Ovary (tissue), 9 donors: ENCODE results near the gene TOPBP1. TPM values are rescaled to one million over a fixed set of nuclear protein-coding genes. Genes with fewer than 3 reads are reported as not detected.

ENCODE experiments used
- DNase-seq, 5 donors: peaks; one replicate each; pipeline ENCODE4 v3.0.0-alpha.2; 2019 to 2020
- H3K27ac ChIP-seq, 2 donors: fragments of 200-600 bp; one replicate each; pipeline versions ENCODE4 v1.5.1 to v1.8.0; 2019 to 2022
- H3K27me3 ChIP-seq: fragments of 200-600 bp; one replicate; pipeline ENCODE4 v1.8.0; 2022
- H3K36me3 ChIP-seq: fragments of 200-600 bp; sonication (generic); one replicate; pipeline ENCODE4 v1.5.1; 2019
- H3K4me1 ChIP-seq: one replicate; pipeline ENCODE4 v1.8.1; 2013; ENCODE audit warnings: mild to moderate bottlenecking, moderate library complexity; ENCODE audit not compliant: insufficient read depth
- H3K4me3 ChIP-seq: fragments of 200-600 bp; sonication (generic); one replicate; pipeline ENCODE4 v1.5.1; 2017
- H3K9me3 ChIP-seq, 2 donors: fragments of 200-600 bp in 1 of 2; sonication (generic) in 1 of 2; one replicate each; pipeline versions ENCODE4 v1.5.1 to v1.8.1; 2013 to 2019; ENCODE audit warnings: mild to moderate bottlenecking in 1 of 2, moderate library complexity in 1 of 2
- EP300 ChIP-seq: sonication (generic); formaldehyde crosslinking; IDR thresholded peaks from one replicate; pipeline ENCODE4 v1.6.1; 2017; ENCODE audit warnings: antibody characterized with exemption
- POLR2A ChIP-seq: fragments of 450-650 bp; IDR thresholded peaks from one replicate; pipeline ENCODE4 v1.6.1; 2017; ENCODE audit warnings: antibody characterized with exemption, mild to moderate bottlenecking, moderate library complexity
- WGBS, 3 donors: extraction: QIAGEN DNeasy Blood & Tissue Kit in 1 of 3; methylation state at CpG; one replicate each; pipeline versions ENCODE4 v1.1.5 to v1.1.7; 2013 to 2017; 5-methylcytosine and 5-hydroxymethylcytosine counted together
- intact Hi-C, 4 donors: fragments of 100-400 bp; cut with DNase I; formaldehyde crosslinking; loops; one replicate each; pipeline versions ENCODE4 v1.11.0 to v1.15.1; 2022 to 2023
- polyA plus RNA-seq, 2 donors: library from polyadenylated mRNA; stranded (reverse); fragments of 200-250 nt in 1 of 2; fragments of 350-450 nt in 1 of 2; fragmentation: Illumina TruSeq in 1 of 2; extraction: RNeasy Lipid Tissue Mini Kit (QIAGEN cat#74804) in 1 of 2; gene quantifications; one replicate each; pipeline ENCODE4 v1.2.3, GENCODE V29; 2013 to 2014
- total RNA-seq, 7 donors: library from RNA; depleted of rRNA in 2 of 7; stranded (reverse); fragments of >200 nt in 2 of 7; fragmentation: NEBNext Ultra II Directional in 3 of 7; extraction: Animal tissue kit (Norgen Biotek cat#: 25700) in 3 of 7; gene quantifications; one replicate each; pipeline versions ENCODE4 v1.1.0 to v1.2.4, GENCODE V29; 2016 to 2023
- TF ChIP-seq, protein P1 (sequence below), 3 donors: fragments of 450-650 bp in 2 of 3; fragments of 200-600 bp in 1 of 3; IDR thresholded peaks; one replicate each; pipeline versions ENCODE4 v1.5.1 to v1.8.0; 2016 to 2022; ENCODE audit warnings: antibody characterized with exemption in 3 of 3, mild to moderate bottlenecking in 1 of 3
- donor health status: DM: no; HTN: no; CAD: no; lungs with moderate emphysema.
- donor health status: DM: no; HTN: no; CAD: no.
- donor health status: Bipolar disorder and iron deficiency.
- donor health status: DM: yes; HTN: yes; CAD: no.
- donor health status: DM: no; HTN: no; CAD: no.
- donor health status: DM: yes; HTN: yes; CAD: no.

Gene TOPBP1
- total and polyA plus RNA-seq, 9 donors, result 9.1 to 21.0 (median 13.4) TPM

- Histone ChIP-seq H3K4me1 (no peaks in the 10 kb centered on the region), H3K27me3 (no peaks in the 10 kb centered on the region), H3K36me3 (no peaks in the 10 kb centered on the region), H3K27ac (no peak overlapping the region), H3K4me3 (no peak overlapping the region), H3K9me3 (no peaks in the 10 kb centered on the region)
- TF ChIP-seq, protein P1, sequence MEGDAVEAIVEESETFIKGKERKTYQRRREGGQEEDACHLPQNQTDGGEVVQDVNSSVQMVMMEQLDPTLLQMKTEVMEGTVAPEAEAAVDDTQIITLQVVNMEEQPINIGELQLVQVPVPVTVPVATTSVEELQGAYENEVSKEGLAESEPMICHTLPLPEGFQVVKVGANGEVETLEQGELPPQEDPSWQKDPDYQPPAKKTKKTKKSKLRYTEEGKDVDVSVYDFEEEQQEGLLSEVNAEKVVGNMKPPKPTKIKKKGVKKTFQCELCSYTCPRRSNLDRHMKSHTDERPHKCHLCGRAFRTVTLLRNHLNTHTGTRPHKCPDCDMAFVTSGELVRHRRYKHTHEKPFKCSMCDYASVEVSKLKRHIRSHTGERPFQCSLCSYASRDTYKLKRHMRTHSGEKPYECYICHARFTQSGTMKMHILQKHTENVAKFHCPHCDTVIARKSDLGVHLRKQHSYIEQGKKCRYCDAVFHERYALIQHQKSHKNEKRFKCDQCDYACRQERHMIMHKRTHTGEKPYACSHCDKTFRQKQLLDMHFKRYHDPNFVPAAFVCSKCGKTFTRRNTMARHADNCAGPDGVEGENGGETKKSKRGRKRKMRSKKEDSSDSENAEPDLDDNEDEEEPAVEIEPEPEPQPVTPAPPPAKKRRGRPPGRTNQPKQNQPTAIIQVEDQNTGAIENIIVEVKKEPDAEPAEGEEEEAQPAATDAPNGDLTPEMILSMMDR (IDR thresholded peaks at IDR 0.05), result no peak
- TF ChIP-seq EP300, result no peak
- TF ChIP-seq POLR2A, result no peak
- WGBS, 3 donors, result 90 to 95% (median 94%) methylated on average over 3 of the region's 3 CpGs
- intact Hi-C loops, result no loop called here
- no peak for DNase-seq
Observed at GRCh38 chr3:133598405-133598804, 63.3 kb downstream of the TOPBP1 start.

DNA sequence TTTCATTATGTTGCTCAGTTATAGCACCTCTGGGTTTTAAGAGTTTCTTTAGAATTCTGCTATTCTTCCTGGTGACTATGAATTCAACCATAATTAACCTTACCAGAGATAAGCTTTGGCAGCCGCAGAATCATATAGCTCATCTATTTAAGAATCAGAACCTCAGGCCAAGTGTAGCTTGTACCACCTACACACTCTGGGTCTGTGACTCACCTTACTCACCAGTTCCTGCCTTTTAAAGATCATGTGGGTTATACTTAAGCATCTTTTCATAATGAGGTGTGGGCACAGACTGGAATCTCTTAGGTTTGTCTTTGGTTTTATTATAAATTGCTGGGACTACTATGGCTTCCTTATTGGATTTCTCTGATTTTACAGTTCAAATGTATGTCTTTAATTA, 66.4 kb downstream of the TOPBP1 start:
- no peaks in the 10 kb centered on the region for H3K36me3 ChIP-seq
- H3K4me1 ChIP-seq, result no peaks in the 10 kb centered on the region
- TF ChIP-seq EP300 (no peak), POLR2A (no peak)
- TF ChIP-seq, protein P1 (IDR thresholded peaks at IDR 0.05), result no peak
- H3K4me3 ChIP-seq, result no peak overlapping the region
- no peaks in the 10 kb centered on the region for H3K9me3 ChIP-seq
- no peaks in the 10 kb centered on the region for H3K27me3 ChIP-seq
- no peak overlapping the region for H3K27ac ChIP-seq
- intact Hi-C loops, result no loop called here
- 80 to 89% (median 80%) methylated on average over 1 of the region's 1 CpG for WGBS, 3 donors
- no peak for DNase-seq

GRCh38 chr3:133593243-133593642, 68.5 kb downstream of the TOPBP1 start:
- no peaks in the 10 kb centered on the region for H3K36me3 ChIP-seq
- H3K27me3 ChIP-seq, result no peaks in the 10 kb centered on the region
- TF ChIP-seq EP300 (no peak), POLR2A (no peak)
- TF ChIP-seq, protein P1 (IDR thresholded peaks at IDR 0.05), result no peak
- no peak overlapping the region for H3K27ac ChIP-seq
- no peak overlapping the region for H3K4me3 ChIP-seq
- 85 to 86% (median 86%) methylated on average over 2 of the region's 2 CpGs for WGBS, 3 donors
- no peaks in the 10 kb centered on the region for H3K9me3 ChIP-seq
- H3K4me1 ChIP-seq, result no peaks in the 10 kb centered on the region
- no peak for DNase-seq
- intact Hi-C loops, result no loop called here

- no peak overlapping the region for H3K27ac ChIP-seq
- WGBS, 3 donors, result 90 to 99% (median 95%) methylated on average over 5 of the region's 5 CpGs
- no peak for DNase-seq
- no peak overlapping the region for H3K4me3 ChIP-seq
- TF ChIP-seq POLR2A (no peak), EP300 (no peak)
- TF ChIP-seq, protein P1 (IDR thresholded peaks at IDR 0.05), result no peak
- no peaks in the 10 kb centered on the region for H3K27me3 ChIP-seq
- no peaks in the 10 kb centered on the region for H3K36me3 ChIP-seq
- intact Hi-C loops, result no loop called here
- H3K4me1 ChIP-seq, result no peaks in the 10 kb centered on the region
- no peaks in the 10 kb centered on the region for H3K9me3 ChIP-seq
Observed at GRCh38 chr3:133592843-133593242, 68.9 kb downstream of the TOPBP1 start.
